Neural progenitor cell (in vitro differentiated cells): ENCODE data around the gene SLF2. TPM values are rescaled to one million over a fixed set of nuclear protein-coding genes. Genes with fewer than 3 reads are reported as not detected.

Source experiments
- DNase-seq: peaks from one replicate; pipeline ENCODE4 v3.0.0-alpha.2; 2016; ENCODE audit warnings: low spot score
- H2AFZ ChIP-seq: fragments of 200-600 bp; sonication (generic); replicated peaks from 2 replicates; pipeline ENCODE4 v1.6.1; 2016; ENCODE audit warnings: antibody characterized with exemption
- H3F3A ChIP-seq: fragments of 200-600 bp; sonication (generic); 2 replicates; pipeline ENCODE4 v1.6.1; 2016; ENCODE audit warnings: antibody characterized with exemption, low read depth
- H3K27ac ChIP-seq: fragments of 200-600 bp; sonication (generic); 2 replicates; pipeline ENCODE4 v1.5.1; 2016; ENCODE audit warnings: mild to moderate bottlenecking
- H3K27me3 ChIP-seq: fragments of 200-600 bp; sonication (generic); 2 replicates; pipeline ENCODE4 v1.6.1; 2016; ENCODE audit warnings: mild to moderate bottlenecking, moderate library complexity
- H3K36me3 ChIP-seq: fragments of 200-600 bp; sonication (generic); 2 replicates; pipeline ENCODE4 v1.5.1; 2016
- H3K4me1 ChIP-seq: fragments of 200-600 bp; sonication (generic); 2 replicates; pipeline ENCODE4 v1.6.1; 2016; ENCODE audit warnings: mixed run types
- H3K4me2 ChIP-seq: fragments of 200-600 bp; sonication (generic); 2 replicates; pipeline ENCODE4 v1.6.1; 2016
- H3K4me3 ChIP-seq: fragments of 200-600 bp; sonication (generic); 2 replicates; pipeline ENCODE4 v1.5.1; 2016
- H3K79me2 ChIP-seq: fragments of 200-600 bp; sonication (generic); 2 replicates; pipeline ENCODE4 v1.6.1; 2016; ENCODE audit warnings: low read depth
- H3K9ac ChIP-seq: fragments of 200-600 bp; sonication (generic); 2 replicates; pipeline ENCODE4 v1.6.1; 2016
- H3K9me3 ChIP-seq: fragments of 200-600 bp; sonication (generic); 2 replicates; pipeline ENCODE4 v1.5.1; 2016; ENCODE audit warnings: low read depth
- H4K20me1 ChIP-seq: fragments of 200-600 bp; sonication (generic); 2 replicates; pipeline ENCODE4 v1.6.1; 2016; ENCODE audit warnings: low read depth
- H3K27ac Mint-ChIP-seq: 3 replicates; pipeline ENCODE4 v1.8.0; 2021; ENCODE audit warnings: mixed read lengths
- H3K27me3 Mint-ChIP-seq: 2 replicates; pipeline ENCODE4 v1.8.0; 2022; ENCODE audit warnings: low read depth, mild to moderate bottlenecking, inconsistent platforms, moderate library complexity, mixed read lengths; ENCODE audit not compliant: insufficient read depth
- H3K36me3 Mint-ChIP-seq: 3 replicates; pipeline ENCODE4 v1.8.0; 2021; ENCODE audit warnings: mixed read lengths
- H3K4me1 Mint-ChIP-seq: 3 replicates; pipeline ENCODE4 v1.8.0; 2021; ENCODE audit warnings: mixed read lengths
- H3K4me3 Mint-ChIP-seq: 3 replicates; pipeline ENCODE4 v1.8.0; 2021; ENCODE audit warnings: mild to moderate bottlenecking, moderate library complexity, mixed read lengths
- H3K9me3 Mint-ChIP-seq: 3 replicates; pipeline ENCODE4 v1.8.0; 2020; ENCODE audit warnings: mixed read lengths
- CTCF ChIP-seq: fragments of 200-600 bp; sonication (generic); IDR thresholded peaks from 2 replicates; pipeline ENCODE4 v1.5.1; 2017; ENCODE audit warnings: antibody characterized with exemption, mild to moderate bottlenecking
- EZH2 ChIP-seq: fragments of 200-600 bp; sonication (generic); IDR thresholded peaks from 2 replicates; pipeline ENCODE4 v1.6.1; 2017; ENCODE audit warnings: antibody characterized with exemption, mild to moderate bottlenecking, moderate library complexity
- EZH2phosphoT487 ChIP-seq: fragments of 200-600 bp; sonication (generic); IDR thresholded peaks from 2 replicates; pipeline ENCODE4 v1.6.1; 2017; ENCODE audit warnings: antibody characterized with exemption
- total RNA-seq: library from RNA; depleted of rRNA; stranded (reverse); fragments of >200 nt; gene quantifications from 2 replicates; pipeline ENCODE4 v1.2.3, GENCODE V29; 2015; ENCODE audit warnings: low replicate concordance

SLF2 gene
- total RNA-seq, 1 donor from 2014 or later, result 19.5 TPM

GRCh38 chr10:100886521-100886920 is 26.2 kb upstream of the SLF2 start:
- peaks cover 53% of the 10 kb centered on the region for H3K4me1 Mint-ChIP-seq

GRCh38 chr10:100886963-100887362 is 25.8 kb upstream of the SLF2 start:
- no peak overlapping the region for H3K4me3 ChIP-seq
- H3K4me2 ChIP-seq, result no peak overlapping the region
- H3F3A ChIP-seq, result no peaks in the 10 kb centered on the region
- no peak overlapping the region for H3K4me3 Mint-ChIP-seq
- no peak overlapping the region for H2AFZ ChIP-seq
- peaks cover 4% of the 10 kb centered on the region for H3K27me3 ChIP-seq
- no peaks in the 10 kb centered on the region for H4K20me1 ChIP-seq
- H3K9ac ChIP-seq, result no peak overlapping the region
- H3K27ac ChIP-seq, result no peak overlapping the region
- TF ChIP-seq CTCF (no peak), EZH2phosphoT487 (no peak), EZH2 (no peak)
- H3K27ac Mint-ChIP-seq, result no peak overlapping the region
- H3K9me3 ChIP-seq, result no peaks in the 10 kb centered on the region
- no peaks in the 10 kb centered on the region for H3K36me3 ChIP-seq
- no peaks in the 10 kb centered on the region for H3K9me3 Mint-ChIP-seq
- H3K36me3 Mint-ChIP-seq, result no peaks in the 10 kb centered on the region
- H3K4me1 ChIP-seq, result peaks cover 14% of the 10 kb centered on the region
- DNase-seq, result no peak
- peaks cover 11% of the 10 kb centered on the region for H3K27me3 Mint-ChIP-seq
- no peaks in the 10 kb centered on the region for H3K79me2 ChIP-seq
- H3K4me1 Mint-ChIP-seq, result peaks cover 51% of the 10 kb centered on the region

More at GRCh38 chr10:100886521-100886920, 26.2 kb upstream of the SLF2 start:
- Mint-ChIP-seq H3K27me3 (peaks cover 11% of the 10 kb centered on the region), H3K27ac (no peak overlapping the region), H3K36me3 (no peaks in the 10 kb centered on the region), H3K9me3 (no peaks in the 10 kb centered on the region), H3K4me3 (no peak overlapping the region)
- Histone ChIP-seq H3K4me2 (no peak overlapping the region), H4K20me1 (no peaks in the 10 kb centered on the region), H2AFZ (no peak overlapping the region), H3K4me1 (peaks cover 15% of the 10 kb centered on the region), H3K9ac (no peak overlapping the region), H3K36me3 (no peaks in the 10 kb centered on the region), H3K9me3 (no peaks in the 10 kb centered on the region), H3K4me3 (no peak overlapping the region), H3K27ac (no peak overlapping the region), H3K79me2 (no peaks in the 10 kb centered on the region), H3F3A (no peaks in the 10 kb centered on the region), H3K27me3 (peaks cover 4% of the 10 kb centered on the region)
- TF ChIP-seq CTCF (no peak), EZH2phosphoT487 (no peak), EZH2 (no peak)
- DNase-seq, result no peak

GRCh38 chr10:100887761-100888296 is 24.9 kb upstream of the SLF2 start:
- H3K79me2 ChIP-seq, result no peaks in the 10 kb centered on the region
- H3K27ac ChIP-seq, result no peak overlapping the region
- H3K9me3 ChIP-seq, result no peaks in the 10 kb centered on the region
- H3K36me3 ChIP-seq, result no peaks in the 10 kb centered on the region
- Mint-ChIP-seq H3K9me3 (no peaks in the 10 kb centered on the region), H3K27ac (no peak overlapping the region), H3K4me1 (peaks cover 48% of the 10 kb centered on the region), H3K36me3 (no peaks in the 10 kb centered on the region), H3K4me3 (no peak overlapping the region), H3K27me3 (peaks cover 8% of the 10 kb centered on the region)
- TF ChIP-seq CTCF (no peak), EZH2 (no peak), EZH2phosphoT487 (no peak)
- H4K20me1 ChIP-seq, result no peaks in the 10 kb centered on the region
- no peak overlapping the region for H3K4me3 ChIP-seq
- H3K4me2 ChIP-seq, result no peak overlapping the region
- H2AFZ ChIP-seq, result no peak overlapping the region
- no peak for DNase-seq
- H3K4me1 ChIP-seq, result peaks cover 6% of the 10 kb centered on the region
- peaks cover 4% of the 10 kb centered on the region for H3K27me3 ChIP-seq
- no peaks in the 10 kb centered on the region for H3F3A ChIP-seq
- no peak overlapping the region for H3K9ac ChIP-seq
